Gastrocnemius medialis (tissue), 4 donors: ENCODE data around the gene ANKRD63. TPM values are rescaled to one million over a fixed set of nuclear protein-coding genes. Genes with fewer than 3 reads are reported as not detected.

Experiments used
- ATAC-seq, 2 donors: fragments of 150-250 bp; one replicate each; pipeline ENCODE4 v1.9.1; 2016
- DNase-seq, 2 donors: peaks; one replicate each; pipeline ENCODE4 v3.0.0-alpha.2; 2019
- H3K27ac ChIP-seq, 4 donors: fragments of 200-600 bp; sonication (generic); 1 replicate in 1 of 4; 2 replicates in 3 of 4; pipeline ENCODE4 v1.5.1; 2016 to 2018; ENCODE audit warnings: mild to moderate bottlenecking in 2 of 4, moderate library complexity in 1 of 4
- H3K27me3 ChIP-seq, 3 donors: fragments of 200-600 bp; sonication (generic) in 2 of 3; 1 replicate in 1 of 3; 2 replicates in 2 of 3; pipeline versions ENCODE4 v1.5.1 to v1.6.0; 2016 to 2019; ENCODE audit warnings: mild to moderate bottlenecking in 1 of 3, moderate library complexity in 1 of 3
- H3K36me3 ChIP-seq, 2 donors: fragments of 200-600 bp; sonication (generic) in 1 of 2; one replicate each; pipeline ENCODE4 v1.5.1; 2017 to 2018
- H3K4me1 ChIP-seq, 2 donors: fragments of 200-600 bp; sonication (generic) in 1 of 2; one replicate each; pipeline ENCODE4 v1.5.1; 2016 to 2017; ENCODE audit warnings: mild to moderate bottlenecking in 2 of 2
- H3K4me3 ChIP-seq, 4 donors: fragments of 200-600 bp; sonication (generic) in 3 of 4; 1 replicate in 1 of 4; 2 replicates in 3 of 4; pipeline ENCODE4 v1.5.1; 2016 to 2019; ENCODE audit warnings: mild to moderate bottlenecking in 2 of 4
- H3K9me3 ChIP-seq, 3 donors: fragments of 200-600 bp; sonication (generic) in 2 of 3; 1 replicate in 1 of 3; 2 replicates in 2 of 3; pipeline ENCODE4 v1.5.1; 2016 to 2019
- POLR2A ChIP-seq, 2 donors: fragments of 450-650 bp; IDR thresholded peaks; one replicate each; pipeline ENCODE4 v1.6.1; 2017; ENCODE audit warnings: antibody characterized with exemption in 2 of 2, mild to moderate bottlenecking in 2 of 2, moderate library complexity in 2 of 2
- in situ Hi-C, 4 donors: fragments of 200-750 bp; cut with MboI; loops; one replicate each; pipeline versions ENCODE4 v1.15.0 to v1.8.0; 2017; ENCODE audit warnings: low sequenced_read_pairs in 4 of 4
- intact Hi-C: fragments of 100-400 bp; cut with DNase I; formaldehyde crosslinking; loops from one replicate; pipeline ENCODE4 v1.15.1; 2023; ENCODE audit warnings: low total_unique reads
- total RNA-seq, 4 donors: library from RNA; depleted of rRNA; stranded (reverse); fragments of >200 nt; gene quantifications; one replicate each; pipeline versions ENCODE4 v1.1.0 to v1.2.3, GENCODE V29; 2016
- TF ChIP-seq, protein P1 (sequence below), 5 experiments: fragments of 450-650 bp in 3 of 5; fragments of 200-600 bp in 2 of 5; sonication (generic) in 2 of 5; IDR thresholded peaks in 4 of 5; conservative IDR thresholded peaks in 1 of 5; 1 replicate in 4 of 5; 2 replicates in 1 of 5; pipeline ENCODE4 v1.5.1; 2016 to 2019; ENCODE audit warnings: antibody characterized with exemption in 5 of 5, mild to moderate bottlenecking in 3 of 5, moderate library complexity in 3 of 5

The ANKRD63 gene
- total RNA-seq, 4 donors from 2014 or later: not detected

DNA sequence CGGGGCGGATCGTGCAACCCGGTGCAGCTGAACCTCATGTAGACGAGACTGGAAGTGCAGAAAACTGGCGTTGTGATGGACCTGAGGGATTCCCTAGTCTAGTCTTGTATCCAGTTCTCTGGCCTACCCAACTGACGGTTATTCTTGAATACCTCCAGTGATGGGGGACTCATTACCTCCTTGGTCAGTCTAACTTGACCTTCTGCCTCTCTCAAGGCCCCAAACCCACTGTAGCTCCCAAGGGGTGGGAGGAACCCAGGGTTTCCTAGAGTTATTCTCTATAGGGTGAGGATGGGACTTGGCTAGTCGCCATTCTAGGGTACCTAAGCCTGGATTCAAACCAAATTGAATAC lies 32.6 kb downstream of the ANKRD63 start:
- TF ChIP-seq, protein P1, sequence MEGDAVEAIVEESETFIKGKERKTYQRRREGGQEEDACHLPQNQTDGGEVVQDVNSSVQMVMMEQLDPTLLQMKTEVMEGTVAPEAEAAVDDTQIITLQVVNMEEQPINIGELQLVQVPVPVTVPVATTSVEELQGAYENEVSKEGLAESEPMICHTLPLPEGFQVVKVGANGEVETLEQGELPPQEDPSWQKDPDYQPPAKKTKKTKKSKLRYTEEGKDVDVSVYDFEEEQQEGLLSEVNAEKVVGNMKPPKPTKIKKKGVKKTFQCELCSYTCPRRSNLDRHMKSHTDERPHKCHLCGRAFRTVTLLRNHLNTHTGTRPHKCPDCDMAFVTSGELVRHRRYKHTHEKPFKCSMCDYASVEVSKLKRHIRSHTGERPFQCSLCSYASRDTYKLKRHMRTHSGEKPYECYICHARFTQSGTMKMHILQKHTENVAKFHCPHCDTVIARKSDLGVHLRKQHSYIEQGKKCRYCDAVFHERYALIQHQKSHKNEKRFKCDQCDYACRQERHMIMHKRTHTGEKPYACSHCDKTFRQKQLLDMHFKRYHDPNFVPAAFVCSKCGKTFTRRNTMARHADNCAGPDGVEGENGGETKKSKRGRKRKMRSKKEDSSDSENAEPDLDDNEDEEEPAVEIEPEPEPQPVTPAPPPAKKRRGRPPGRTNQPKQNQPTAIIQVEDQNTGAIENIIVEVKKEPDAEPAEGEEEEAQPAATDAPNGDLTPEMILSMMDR (IDR thresholded peaks at IDR 0.05 in 4 of 5, conservative IDR thresholded peaks at IDR 0.05 in 1 of 5): no peak
- TF ChIP-seq POLR2A (IDR thresholded peaks at IDR 0.05): no peak
- no peaks in the 10 kb centered on the region for H3K36me3 ChIP-seq
- no peaks in the 10 kb centered on the region for H3K9me3 ChIP-seq
- intact Hi-C loops: no loop called here
- no peak overlapping the region for H3K4me3 ChIP-seq
- ATAC-seq: no peak
- in situ Hi-C loops: no loop called here
- DNase-seq: no peak
- no peaks in the 10 kb centered on the region for H3K27me3 ChIP-seq
- H3K4me1 ChIP-seq: peaks cover 6 to 7% of the 10 kb centered on the region in 2 donors
- H3K27ac ChIP-seq: no peak overlapping the region

DNA sequence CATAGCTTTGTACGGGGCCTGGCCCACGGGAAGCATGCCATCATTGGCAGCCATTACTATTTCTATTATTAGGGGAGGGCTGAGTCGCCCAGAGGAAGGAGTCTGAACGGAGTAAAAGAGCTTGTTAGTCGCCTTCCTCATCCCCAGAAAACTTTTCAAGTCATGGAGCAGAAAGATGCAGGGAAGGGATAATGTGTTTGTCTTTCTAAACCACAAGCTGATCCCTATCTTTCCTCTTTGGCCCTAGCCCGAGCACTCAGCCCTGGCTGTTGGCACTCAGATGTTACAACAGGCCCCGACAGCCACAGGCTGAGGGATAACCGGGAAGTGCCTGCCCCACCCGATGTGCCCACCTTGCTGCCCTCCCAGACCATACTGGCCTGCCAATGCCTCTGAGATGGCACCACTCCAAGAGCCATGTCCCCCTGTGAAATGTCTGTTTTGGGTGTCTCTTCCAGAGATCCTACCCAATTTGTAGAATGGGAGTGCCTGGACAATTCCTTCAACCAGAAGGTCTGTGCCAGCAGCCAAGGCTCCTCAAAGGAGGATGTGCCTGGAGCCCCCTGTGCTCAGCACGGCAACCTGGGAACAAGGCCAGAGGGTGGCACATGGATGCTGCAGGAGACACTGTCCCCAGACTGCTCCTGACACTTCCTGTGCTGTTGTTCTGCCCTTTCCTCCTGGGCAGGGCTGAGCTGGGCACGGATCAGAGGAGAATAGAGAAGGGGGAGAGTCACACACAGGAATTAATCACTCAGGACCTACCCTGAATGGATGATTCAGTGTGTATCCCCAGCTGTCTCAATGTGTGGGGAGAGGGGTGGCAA lies 33.2 kb downstream of the ANKRD63 start:
- DNase-seq (no peak), ATAC-seq (no peak)
- H3K27ac ChIP-seq: no peak overlapping the region
- no peaks in the 10 kb centered on the region for H3K36me3 ChIP-seq
- H3K9me3 ChIP-seq: no peaks in the 10 kb centered on the region
- in situ Hi-C loops: no loop called here
- no peak overlapping the region for H3K4me3 ChIP-seq
- H3K4me1 ChIP-seq: peaks cover 6 to 7% of the 10 kb centered on the region in 2 donors
- intact Hi-C loops: no loop called here
- TF ChIP-seq, protein P1 (IDR thresholded peaks at IDR 0.05 in 4 of 5, conservative IDR thresholded peaks at IDR 0.05 in 1 of 5): no peak
- TF ChIP-seq POLR2A (IDR thresholded peaks at IDR 0.05): no peak
- H3K27me3 ChIP-seq: no peaks in the 10 kb centered on the region

GRCh38 chr15:40248006-40248783 lies 34.7 kb downstream of the ANKRD63 start:
- in situ Hi-C loops (no loop called here), intact Hi-C loops (no loop called here)
- DNase-seq (no peak), ATAC-seq (no peak)
- Histone ChIP-seq H3K27ac (no peak overlapping the region), H3K4me3 (no peak overlapping the region), H3K27me3 (no peaks in the 10 kb centered on the region), H3K9me3 (no peaks in the 10 kb centered on the region), H3K4me1 (peaks cover 2 to 3% of the 10 kb centered on the region in 2 donors), H3K36me3 (no peaks in the 10 kb centered on the region)
- TF ChIP-seq, protein P1 (IDR thresholded peaks at IDR 0.05 in 4 of 5, conservative IDR thresholded peaks at IDR 0.05 in 1 of 5): no peak
- no peak for TF ChIP-seq POLR2A (IDR thresholded peaks at IDR 0.05)

- in situ Hi-C loops: no loop called here
- TF ChIP-seq, protein P1 (IDR thresholded peaks at IDR 0.05 in 4 of 5, conservative IDR thresholded peaks at IDR 0.05 in 1 of 5): no peak
- TF ChIP-seq POLR2A (IDR thresholded peaks at IDR 0.05): no peak
These were observed 35.4 kb downstream of the ANKRD63 start for GRCh38 chr15:40247406-40247971.

More at GRCh38 chr15:40247406-40247971, 35.4 kb downstream of the ANKRD63 start:
- Histone ChIP-seq H3K27ac (no peak overlapping the region), H3K9me3 (no peaks in the 10 kb centered on the region), H3K36me3 (no peaks in the 10 kb centered on the region), H3K4me1 (no peaks in the 10 kb centered on the region), H3K4me3 (no peak overlapping the region), H3K27me3 (no peaks in the 10 kb centered on the region)
- intact Hi-C loops: no loop called here
- no peak for DNase-seq
- no peak for ATAC-seq
